WTC11 (cell line): Measurements from ENCODE around the gene SPEM2.

ENCODE experiments used
- CREB1 ChIP-seq: sonication (generic); formaldehyde crosslinking; IDR thresholded peaks from 2 replicates; pipeline ENCODE4 v1.8.0; 2023; ENCODE audit warnings: mild to moderate bottlenecking, missing genetic modification reagents
- TF ChIP-seq, protein P1 (sequence below): fragments of 200-600 bp; IDR thresholded peaks from 2 replicates; pipeline ENCODE4 v1.8.0; 2022; ENCODE audit warnings: antibody characterized with exemption
- TF ChIP-seq, protein P2 (sequence below): sonication (generic); formaldehyde crosslinking; IDR thresholded peaks from 2 replicates; pipeline ENCODE4 v1.8.1; 2023; ENCODE audit warnings: mild to moderate bottlenecking, missing genetic modification reagents, moderate library complexity

DNA sequence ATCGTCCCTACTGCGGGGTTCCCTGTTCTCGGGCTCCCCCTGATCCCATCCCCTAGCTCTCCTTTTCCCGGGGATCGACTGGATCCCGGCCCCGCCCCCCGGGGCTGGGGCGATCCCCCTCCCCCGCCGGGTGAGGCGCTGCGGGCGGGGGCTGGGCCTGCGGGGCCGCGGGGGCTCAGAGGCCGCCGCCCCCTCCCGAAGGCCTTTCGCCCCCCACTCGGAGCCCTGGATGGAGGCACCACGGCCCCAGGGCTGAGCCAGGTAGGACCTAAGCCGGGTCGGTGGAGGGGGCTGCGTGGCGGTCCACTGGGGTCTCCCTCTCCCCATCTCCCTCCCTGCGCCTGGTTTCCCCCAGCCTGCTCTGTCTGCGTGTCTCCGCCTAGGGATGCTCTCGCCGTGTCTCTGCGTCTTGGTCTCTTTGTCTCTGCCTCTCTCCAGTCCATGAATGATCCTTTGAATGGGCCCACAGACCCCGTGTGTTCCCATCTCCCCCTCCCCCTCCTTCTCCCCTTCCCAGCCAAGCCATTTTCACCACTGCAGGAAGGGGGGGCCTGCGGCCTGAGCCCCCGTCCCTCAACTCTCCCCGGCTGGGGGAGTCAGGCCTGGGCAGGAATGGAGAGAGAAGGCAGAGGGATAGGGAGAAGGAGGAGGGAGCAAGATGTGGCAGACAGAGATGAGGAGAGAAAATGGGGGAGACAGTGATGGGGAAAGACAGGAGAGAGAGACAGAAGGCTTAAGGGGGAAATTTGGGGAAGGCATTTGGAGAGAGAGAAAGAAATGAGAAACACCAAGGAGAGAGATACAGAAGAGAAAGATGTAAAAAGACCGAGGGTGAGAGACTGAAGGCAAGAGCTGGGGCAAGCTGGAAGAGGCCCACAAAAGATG is 19.8 kb upstream of the SPEM2 start:
- TF ChIP-seq, protein P1, sequence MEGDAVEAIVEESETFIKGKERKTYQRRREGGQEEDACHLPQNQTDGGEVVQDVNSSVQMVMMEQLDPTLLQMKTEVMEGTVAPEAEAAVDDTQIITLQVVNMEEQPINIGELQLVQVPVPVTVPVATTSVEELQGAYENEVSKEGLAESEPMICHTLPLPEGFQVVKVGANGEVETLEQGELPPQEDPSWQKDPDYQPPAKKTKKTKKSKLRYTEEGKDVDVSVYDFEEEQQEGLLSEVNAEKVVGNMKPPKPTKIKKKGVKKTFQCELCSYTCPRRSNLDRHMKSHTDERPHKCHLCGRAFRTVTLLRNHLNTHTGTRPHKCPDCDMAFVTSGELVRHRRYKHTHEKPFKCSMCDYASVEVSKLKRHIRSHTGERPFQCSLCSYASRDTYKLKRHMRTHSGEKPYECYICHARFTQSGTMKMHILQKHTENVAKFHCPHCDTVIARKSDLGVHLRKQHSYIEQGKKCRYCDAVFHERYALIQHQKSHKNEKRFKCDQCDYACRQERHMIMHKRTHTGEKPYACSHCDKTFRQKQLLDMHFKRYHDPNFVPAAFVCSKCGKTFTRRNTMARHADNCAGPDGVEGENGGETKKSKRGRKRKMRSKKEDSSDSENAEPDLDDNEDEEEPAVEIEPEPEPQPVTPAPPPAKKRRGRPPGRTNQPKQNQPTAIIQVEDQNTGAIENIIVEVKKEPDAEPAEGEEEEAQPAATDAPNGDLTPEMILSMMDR: no peak
- TF ChIP-seq, protein P2, sequence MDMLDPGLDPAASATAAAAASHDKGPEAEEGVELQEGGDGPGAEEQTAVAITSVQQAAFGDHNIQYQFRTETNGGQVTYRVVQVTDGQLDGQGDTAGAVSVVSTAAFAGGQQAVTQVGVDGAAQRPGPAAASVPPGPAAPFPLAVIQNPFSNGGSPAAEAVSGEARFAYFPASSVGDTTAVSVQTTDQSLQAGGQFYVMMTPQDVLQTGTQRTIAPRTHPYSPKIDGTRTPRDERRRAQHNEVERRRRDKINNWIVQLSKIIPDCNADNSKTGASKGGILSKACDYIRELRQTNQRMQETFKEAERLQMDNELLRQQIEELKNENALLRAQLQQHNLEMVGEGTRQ (CRISPR knock-in tag): no peak
- TF ChIP-seq CREB1 (CRISPR knock-in tag): no peak
